H54 (cell line): ENCODE measurements around the gene ERCC6L2.

ENCODE experiments used
- DNase-seq: peaks from one replicate; pipeline ENCODE4 v3.0.0; 2011; ENCODE audit warnings: low spot score, mixed read lengths; ENCODE audit not compliant: insufficient read length
- FAIRE-seq: peaks from 3 replicates; lab custom pipeline; 2011; peaks lifted over from hg19 to GRCh38; lab: Jason Lieb, UNC
- POLR2A ChIP-seq: IDR thresholded peaks from 2 replicates; pipeline ENCODE4 v1.6.1; 2011; ENCODE audit warnings: low read depth, mild to moderate bottlenecking, low read length

The ERCC6L2 gene

GRCh38 chr9:95963659-95964058 is 88.2 kb downstream of the ERCC6L2 start:
- no peak for DNase-seq
- TF ChIP-seq POLR2A, result no peak
- peak; percentile 94 for FAIRE-seq

- FAIRE-seq (peak; percentile 73), DNase-seq (no peak)
- TF ChIP-seq POLR2A, result no peak
These were observed 90.8 kb downstream of the ERCC6L2 start for GRCh38 chr9:95966306-95966705.

- peak; percentile 70 for FAIRE-seq
- no peak for TF ChIP-seq POLR2A
- no peak for DNase-seq
These were observed 94.8 kb downstream of the ERCC6L2 start for GRCh38 chr9:95970317-95970716.

GRCh38 chr9:95971815-95972214 is 96.3 kb downstream of the ERCC6L2 start:
- FAIRE-seq (peak; percentile 94), DNase-seq (no peak)
- no peak for TF ChIP-seq POLR2A

GRCh38 chr9:95974389-95974788 is 98.9 kb downstream of the ERCC6L2 start:
- FAIRE-seq (peak; percentile 72), DNase-seq (no peak)
- TF ChIP-seq POLR2A, result no peak

GRCh38 chr9:95977371-95977770 is 101.9 kb downstream of the ERCC6L2 start:
- no peak for FAIRE-seq
- TF ChIP-seq POLR2A, result no peak
- no peak for DNase-seq

- no peak for DNase-seq
- FAIRE-seq, result peak; percentile 86
- no peak for TF ChIP-seq POLR2A
These were observed 102.6 kb downstream of the ERCC6L2 start for GRCh38 chr9:95978106-95978505.

GRCh38 chr9:95979446-95979845 is 104.0 kb downstream of the ERCC6L2 start:
- DNase-seq (no peak), FAIRE-seq (peak; percentile 95)
- no peak for TF ChIP-seq POLR2A

- TF ChIP-seq POLR2A, result no peak
- FAIRE-seq (no peak), DNase-seq (no peak)
These were observed 105.0 kb downstream of the ERCC6L2 start for GRCh38 chr9:95980262-95981125.

GRCh38 chr9:95981761-95982390 is 106.4 kb downstream of the ERCC6L2 start:
- FAIRE-seq, result peak; percentile 87
- no peak for DNase-seq
- no peak for TF ChIP-seq POLR2A

GRCh38 chr9:95985440-95986055 is 110.1 kb downstream of the ERCC6L2 start:
- DNase-seq (no peak), FAIRE-seq (no peak)
- no peak for TF ChIP-seq POLR2A

GRCh38 chr9:95989297-95989696 is 113.8 kb downstream of the ERCC6L2 start:
- DNase-seq (no peak), FAIRE-seq (no peak)
- no peak for TF ChIP-seq POLR2A

- FAIRE-seq, result no peak
- no peak for DNase-seq
- TF ChIP-seq POLR2A, result no peak
These were observed 115.8 kb downstream of the ERCC6L2 start for GRCh38 chr9:95991326-95991725.

GRCh38 chr9:95992536-95992935 is 117.0 kb downstream of the ERCC6L2 start:
- no peak for TF ChIP-seq POLR2A
- DNase-seq, result no peak
- no peak for FAIRE-seq
